Cardiac fibroblast (primary cell): ENCODE measurements around the gene TMEM242.

Experiments
- DNase-seq, 2 donors: peaks; one replicate each; pipeline versions ENCODE4 v3.0.0 to v3.0.0-alpha.2; 2010; ENCODE audit warnings: low read depth in 2 of 2
- H3K4me3 ChIP-seq, 2 donors: replicated peaks in 1 of 2; 1 replicate in 1 of 2; 2 replicates in 1 of 2; pipeline ENCODE4 v1.5.1; 2011; ENCODE audit warnings: low read depth in 2 of 2, low read length in 2 of 2, mild to moderate bottlenecking in 2 of 2, moderate library complexity in 1 of 2
- TF ChIP-seq, protein P1 (sequence below): IDR thresholded peaks from one replicate; pipeline ENCODE4 v1.5.1; 2011; ENCODE audit warnings: low read depth, mild to moderate bottlenecking, low read length, inconsistent platforms

The TMEM242 gene

DNA sequence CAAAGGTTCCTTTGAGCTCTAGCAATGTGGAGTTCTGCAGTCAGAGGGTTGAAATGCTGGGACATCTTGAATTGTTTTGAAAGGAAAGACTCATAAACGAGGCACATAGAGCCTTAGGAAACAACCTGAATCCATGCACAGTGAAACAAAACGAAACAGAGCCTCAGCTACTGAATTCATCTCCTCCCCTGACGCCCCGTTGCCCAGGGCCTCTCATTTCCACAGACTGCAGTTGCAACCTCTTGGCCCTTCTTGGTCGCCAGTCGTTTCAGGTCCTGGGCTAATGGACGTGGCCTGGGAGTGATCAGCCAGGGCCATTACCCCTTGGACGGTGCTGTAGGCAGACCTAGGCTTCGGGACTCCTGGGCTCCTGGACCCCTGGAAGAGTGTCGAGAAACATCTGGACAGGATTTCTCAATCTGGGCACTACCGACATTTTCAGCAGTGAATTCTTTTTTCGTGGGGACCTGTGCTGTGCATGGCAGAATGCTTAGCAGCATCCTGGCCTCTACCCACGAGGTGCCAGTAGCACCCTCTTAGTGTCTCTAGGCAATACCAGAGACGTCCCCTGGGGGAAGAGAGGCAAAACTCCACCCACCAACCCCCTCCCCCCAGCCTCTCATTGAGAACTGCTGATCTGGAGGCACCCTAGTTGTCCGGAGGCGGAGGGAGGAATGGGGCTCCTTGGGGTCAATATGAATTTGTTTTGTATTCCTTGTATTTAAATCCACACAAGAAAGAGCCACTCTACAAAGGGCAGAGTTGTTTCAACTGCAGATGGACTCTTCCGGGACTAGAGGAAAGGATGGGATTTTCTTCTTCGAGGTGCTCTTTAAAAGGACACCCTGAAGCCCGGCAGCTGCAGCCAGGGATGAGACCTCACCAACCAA lies 50.2 kb downstream of the TMEM242 start:
- DNase-seq: no peak
- no peak overlapping the region for H3K4me3 ChIP-seq
- TF ChIP-seq, protein P1, sequence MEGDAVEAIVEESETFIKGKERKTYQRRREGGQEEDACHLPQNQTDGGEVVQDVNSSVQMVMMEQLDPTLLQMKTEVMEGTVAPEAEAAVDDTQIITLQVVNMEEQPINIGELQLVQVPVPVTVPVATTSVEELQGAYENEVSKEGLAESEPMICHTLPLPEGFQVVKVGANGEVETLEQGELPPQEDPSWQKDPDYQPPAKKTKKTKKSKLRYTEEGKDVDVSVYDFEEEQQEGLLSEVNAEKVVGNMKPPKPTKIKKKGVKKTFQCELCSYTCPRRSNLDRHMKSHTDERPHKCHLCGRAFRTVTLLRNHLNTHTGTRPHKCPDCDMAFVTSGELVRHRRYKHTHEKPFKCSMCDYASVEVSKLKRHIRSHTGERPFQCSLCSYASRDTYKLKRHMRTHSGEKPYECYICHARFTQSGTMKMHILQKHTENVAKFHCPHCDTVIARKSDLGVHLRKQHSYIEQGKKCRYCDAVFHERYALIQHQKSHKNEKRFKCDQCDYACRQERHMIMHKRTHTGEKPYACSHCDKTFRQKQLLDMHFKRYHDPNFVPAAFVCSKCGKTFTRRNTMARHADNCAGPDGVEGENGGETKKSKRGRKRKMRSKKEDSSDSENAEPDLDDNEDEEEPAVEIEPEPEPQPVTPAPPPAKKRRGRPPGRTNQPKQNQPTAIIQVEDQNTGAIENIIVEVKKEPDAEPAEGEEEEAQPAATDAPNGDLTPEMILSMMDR: no peak

DNA sequence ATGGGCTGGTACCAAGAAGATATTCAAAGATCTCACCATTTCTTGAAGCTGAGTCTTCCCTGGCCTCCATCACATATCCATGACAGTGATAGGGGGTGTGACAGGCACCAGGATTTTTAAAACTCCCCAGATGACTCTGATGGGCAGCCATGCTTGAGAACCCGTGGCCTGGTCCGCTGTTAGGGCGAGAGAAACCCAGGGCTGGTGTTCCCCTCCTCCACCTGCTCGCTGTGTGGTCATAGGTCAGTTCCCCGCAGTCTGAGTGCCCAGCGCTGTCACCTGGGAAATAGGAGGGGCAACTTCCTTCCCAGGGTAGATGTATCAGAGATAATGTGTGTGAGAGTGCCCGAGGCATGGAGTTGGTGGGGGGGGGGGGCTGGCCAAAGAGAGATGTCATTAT lies 50.9 kb downstream of the TMEM242 start:
- TF ChIP-seq, protein P1: no peak
- DNase-seq: no peak
- no peak overlapping the region for H3K4me3 ChIP-seq

DNA sequence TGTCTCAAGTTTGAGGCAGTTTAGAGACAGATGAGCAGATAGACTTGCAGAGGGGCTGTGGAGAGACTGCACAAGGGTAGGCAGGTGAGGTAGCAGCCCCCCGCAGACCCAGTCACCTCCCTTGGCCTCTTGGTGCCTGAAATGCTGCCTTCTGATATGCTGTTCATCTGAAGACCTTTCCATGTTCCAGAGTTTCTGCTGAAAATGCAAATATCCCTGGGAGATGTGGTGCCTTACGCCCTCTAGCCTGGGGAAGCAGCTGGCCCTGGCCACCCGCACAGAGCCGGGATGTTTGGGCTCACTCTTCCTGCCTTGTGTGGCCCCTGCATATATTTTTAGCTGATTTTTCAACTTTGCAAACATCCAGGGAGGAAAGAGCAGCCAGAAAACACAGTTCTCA lies 51.4 kb downstream of the TMEM242 start:
- no peak for DNase-seq
- TF ChIP-seq, protein P1: no peak
- H3K4me3 ChIP-seq: no peak overlapping the region

DNA sequence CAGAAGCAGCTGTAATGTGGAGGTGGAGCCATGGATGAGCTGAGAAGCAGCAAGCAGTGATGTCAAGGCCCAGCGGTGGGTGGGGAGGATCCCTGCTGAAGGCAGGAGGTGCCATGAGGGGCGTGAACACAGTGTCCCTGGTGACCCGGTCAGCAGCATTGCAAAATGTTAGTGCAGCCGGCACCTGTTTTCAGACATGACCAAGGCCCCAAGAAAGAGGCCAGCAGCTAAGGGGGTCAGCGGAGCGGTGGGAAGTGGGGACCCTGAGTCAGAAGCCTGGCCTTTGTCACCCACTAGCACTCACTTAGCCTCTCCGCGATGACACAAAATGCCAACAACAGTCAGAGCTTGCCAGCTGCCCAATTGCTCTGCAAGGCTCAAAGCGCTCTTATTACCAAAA lies 51.9 kb downstream of the TMEM242 start:
- H3K4me3 ChIP-seq: no peak overlapping the region
- TF ChIP-seq, protein P1: no peak
- DNase-seq: no peak

DNA sequence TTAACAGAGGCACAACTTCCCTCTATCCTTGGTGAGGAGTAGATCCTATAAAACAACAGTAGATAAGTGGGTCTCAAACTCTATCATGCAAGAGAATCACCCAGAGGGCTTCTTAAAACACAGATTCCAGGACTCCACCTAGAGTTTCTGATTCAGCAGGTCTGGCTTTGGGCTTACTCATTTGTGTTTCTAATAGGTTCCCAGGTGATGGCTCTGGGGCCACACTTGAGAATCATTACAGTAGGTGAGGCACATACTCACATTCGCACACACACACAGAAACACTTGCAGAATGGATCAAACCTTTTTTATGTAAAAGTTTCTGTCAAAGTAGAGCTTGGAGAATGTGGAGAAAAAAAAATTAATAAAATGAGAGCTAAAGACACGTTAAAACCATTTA lies 52.4 kb downstream of the TMEM242 start:
- TF ChIP-seq, protein P1: no peak
- DNase-seq: no peak

DNA sequence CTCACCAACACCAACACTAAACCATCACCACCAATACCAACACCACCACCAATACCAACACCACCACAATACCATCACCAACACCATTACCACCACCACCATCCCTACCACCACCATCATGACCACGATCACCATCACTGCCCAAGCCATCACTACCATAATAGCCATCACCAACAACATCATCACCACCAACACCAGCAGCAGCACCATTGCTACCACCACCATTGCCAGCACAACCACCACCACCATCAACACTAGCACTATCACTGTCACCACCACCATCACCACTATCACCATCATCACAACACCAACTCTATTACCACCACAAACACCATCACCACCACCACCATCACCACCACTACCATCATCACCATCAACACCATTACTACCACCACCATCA lies 53.0 kb downstream of the TMEM242 start:
- H3K4me3 ChIP-seq: no peak overlapping the region
- TF ChIP-seq, protein P1: no peak
- DNase-seq: no peak

More for the DNA sequence above, 52.4 kb downstream of the TMEM242 start:
- H3K4me3 ChIP-seq: no peak overlapping the region
